Neural progenitor cell (in vitro differentiated cells): ENCODE results near the gene ASIC1. TPM values are rescaled to one million over a fixed set of nuclear protein-coding genes. Genes with fewer than 3 reads are reported as not detected.

Experiments
- DNase-seq: peaks from one replicate; pipeline ENCODE4 v3.0.0-alpha.2; 2016; ENCODE audit warnings: low spot score
- H2AFZ ChIP-seq: fragments of 200-600 bp; sonication (generic); replicated peaks from 2 replicates; pipeline ENCODE4 v1.6.1; 2016; ENCODE audit warnings: antibody characterized with exemption
- H3F3A ChIP-seq: fragments of 200-600 bp; sonication (generic); 2 replicates; pipeline ENCODE4 v1.6.1; 2016; ENCODE audit warnings: antibody characterized with exemption, low read depth
- H3K27ac ChIP-seq: fragments of 200-600 bp; sonication (generic); 2 replicates; pipeline ENCODE4 v1.5.1; 2016; ENCODE audit warnings: mild to moderate bottlenecking
- H3K27me3 ChIP-seq: fragments of 200-600 bp; sonication (generic); 2 replicates; pipeline ENCODE4 v1.6.1; 2016; ENCODE audit warnings: mild to moderate bottlenecking, moderate library complexity
- H3K36me3 ChIP-seq: fragments of 200-600 bp; sonication (generic); 2 replicates; pipeline ENCODE4 v1.5.1; 2016
- H3K4me1 ChIP-seq: fragments of 200-600 bp; sonication (generic); 2 replicates; pipeline ENCODE4 v1.6.1; 2016; ENCODE audit warnings: mixed run types
- H3K4me2 ChIP-seq: fragments of 200-600 bp; sonication (generic); 2 replicates; pipeline ENCODE4 v1.6.1; 2016
- H3K4me3 ChIP-seq: fragments of 200-600 bp; sonication (generic); 2 replicates; pipeline ENCODE4 v1.5.1; 2016
- H3K79me2 ChIP-seq: fragments of 200-600 bp; sonication (generic); 2 replicates; pipeline ENCODE4 v1.6.1; 2016; ENCODE audit warnings: low read depth
- H3K9ac ChIP-seq: fragments of 200-600 bp; sonication (generic); 2 replicates; pipeline ENCODE4 v1.6.1; 2016
- H3K9me3 ChIP-seq: fragments of 200-600 bp; sonication (generic); 2 replicates; pipeline ENCODE4 v1.5.1; 2016; ENCODE audit warnings: low read depth
- H4K20me1 ChIP-seq: fragments of 200-600 bp; sonication (generic); 2 replicates; pipeline ENCODE4 v1.6.1; 2016; ENCODE audit warnings: low read depth
- H3K27ac Mint-ChIP-seq: 3 replicates; pipeline ENCODE4 v1.8.0; 2021; ENCODE audit warnings: mixed read lengths
- H3K27me3 Mint-ChIP-seq: 2 replicates; pipeline ENCODE4 v1.8.0; 2022; ENCODE audit warnings: low read depth, mild to moderate bottlenecking, inconsistent platforms, moderate library complexity, mixed read lengths; ENCODE audit not compliant: insufficient read depth
- H3K36me3 Mint-ChIP-seq: 3 replicates; pipeline ENCODE4 v1.8.0; 2021; ENCODE audit warnings: mixed read lengths
- H3K4me1 Mint-ChIP-seq: 3 replicates; pipeline ENCODE4 v1.8.0; 2021; ENCODE audit warnings: mixed read lengths
- H3K4me3 Mint-ChIP-seq: 3 replicates; pipeline ENCODE4 v1.8.0; 2021; ENCODE audit warnings: mild to moderate bottlenecking, moderate library complexity, mixed read lengths
- H3K9me3 Mint-ChIP-seq: 3 replicates; pipeline ENCODE4 v1.8.0; 2020; ENCODE audit warnings: mixed read lengths
- EZH2 ChIP-seq: fragments of 200-600 bp; sonication (generic); IDR thresholded peaks from 2 replicates; pipeline ENCODE4 v1.6.1; 2017; ENCODE audit warnings: antibody characterized with exemption, mild to moderate bottlenecking, moderate library complexity
- EZH2phosphoT487 ChIP-seq: fragments of 200-600 bp; sonication (generic); IDR thresholded peaks from 2 replicates; pipeline ENCODE4 v1.6.1; 2017; ENCODE audit warnings: antibody characterized with exemption
- total RNA-seq: library from RNA; depleted of rRNA; stranded (reverse); fragments of >200 nt; gene quantifications from 2 replicates; pipeline ENCODE4 v1.2.3, GENCODE V29; 2015; ENCODE audit warnings: low replicate concordance
- TF ChIP-seq, protein P1 (sequence below): fragments of 200-600 bp; sonication (generic); IDR thresholded peaks from 2 replicates; pipeline ENCODE4 v1.5.1; 2017; ENCODE audit warnings: antibody characterized with exemption, mild to moderate bottlenecking

Gene ASIC1
- total RNA-seq, 1 donor from 2014 or later = 2.5 TPM

- Histone ChIP-seq H3K36me3 (no peaks in the 10 kb centered on the region), H3F3A (no peaks in the 10 kb centered on the region), H3K9me3 (no peaks in the 10 kb centered on the region), H3K27ac (no peak overlapping the region), H3K27me3 (no peaks in the 10 kb centered on the region), H3K4me2 (no peak overlapping the region), H3K4me1 (peaks cover 3% of the 10 kb centered on the region), H3K9ac (no peak overlapping the region), H3K4me3 (no peak overlapping the region), H3K79me2 (no peaks in the 10 kb centered on the region), H2AFZ (no peak overlapping the region), H4K20me1 (no peaks in the 10 kb centered on the region)
- Mint-ChIP-seq H3K9me3 (no peaks in the 10 kb centered on the region), H3K4me3 (no peak overlapping the region), H3K27me3 (peaks cover 15% of the 10 kb centered on the region), H3K4me1 (peaks cover 23% of the 10 kb centered on the region), H3K36me3 (no peaks in the 10 kb centered on the region), H3K27ac (peak overlapping the region; percentile 39)
- no peak for DNase-seq
- TF ChIP-seq, protein P1, sequence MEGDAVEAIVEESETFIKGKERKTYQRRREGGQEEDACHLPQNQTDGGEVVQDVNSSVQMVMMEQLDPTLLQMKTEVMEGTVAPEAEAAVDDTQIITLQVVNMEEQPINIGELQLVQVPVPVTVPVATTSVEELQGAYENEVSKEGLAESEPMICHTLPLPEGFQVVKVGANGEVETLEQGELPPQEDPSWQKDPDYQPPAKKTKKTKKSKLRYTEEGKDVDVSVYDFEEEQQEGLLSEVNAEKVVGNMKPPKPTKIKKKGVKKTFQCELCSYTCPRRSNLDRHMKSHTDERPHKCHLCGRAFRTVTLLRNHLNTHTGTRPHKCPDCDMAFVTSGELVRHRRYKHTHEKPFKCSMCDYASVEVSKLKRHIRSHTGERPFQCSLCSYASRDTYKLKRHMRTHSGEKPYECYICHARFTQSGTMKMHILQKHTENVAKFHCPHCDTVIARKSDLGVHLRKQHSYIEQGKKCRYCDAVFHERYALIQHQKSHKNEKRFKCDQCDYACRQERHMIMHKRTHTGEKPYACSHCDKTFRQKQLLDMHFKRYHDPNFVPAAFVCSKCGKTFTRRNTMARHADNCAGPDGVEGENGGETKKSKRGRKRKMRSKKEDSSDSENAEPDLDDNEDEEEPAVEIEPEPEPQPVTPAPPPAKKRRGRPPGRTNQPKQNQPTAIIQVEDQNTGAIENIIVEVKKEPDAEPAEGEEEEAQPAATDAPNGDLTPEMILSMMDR = no peak
- TF ChIP-seq EZH2phosphoT487 (no peak), EZH2 (no peak)
These were observed 16.1 kb upstream of the ASIC1 start for GRCh38 chr12:50041062-50041860.

DNA sequence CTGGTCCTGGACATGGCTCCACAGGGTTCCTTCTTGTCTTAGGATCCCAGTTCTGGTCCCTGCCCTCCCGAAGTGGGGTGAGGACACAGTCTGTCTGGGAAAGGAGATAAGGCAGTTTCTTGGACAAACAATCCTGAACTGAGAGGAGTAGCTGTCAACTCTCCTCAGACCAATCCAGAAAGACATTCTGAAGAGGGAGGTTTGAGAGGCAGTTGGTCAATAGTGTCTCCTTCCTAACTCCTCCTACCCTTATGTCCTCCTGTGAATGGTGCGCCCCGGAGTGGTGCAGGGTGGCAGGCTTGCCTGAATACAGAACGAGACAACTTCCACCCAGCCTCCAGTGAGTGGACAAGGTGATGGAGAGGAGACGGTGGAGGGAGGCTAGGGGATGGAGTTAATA, 15.4 kb upstream of the ASIC1 start:
- Mint-ChIP-seq H3K27me3 (peaks cover 15% of the 10 kb centered on the region), H3K27ac (no peak overlapping the region), H3K4me1 (peaks cover 23% of the 10 kb centered on the region), H3K4me3 (no peak overlapping the region), H3K9me3 (no peaks in the 10 kb centered on the region), H3K36me3 (no peaks in the 10 kb centered on the region)
- Histone ChIP-seq H3K79me2 (no peaks in the 10 kb centered on the region), H3K4me1 (peaks cover 3% of the 10 kb centered on the region), H3K9ac (no peak overlapping the region), H3K9me3 (no peaks in the 10 kb centered on the region), H3F3A (no peaks in the 10 kb centered on the region), H3K27me3 (no peaks in the 10 kb centered on the region), H3K4me3 (no peak overlapping the region), H3K4me2 (no peak overlapping the region), H2AFZ (no peak overlapping the region), H3K27ac (no peak overlapping the region), H4K20me1 (no peaks in the 10 kb centered on the region), H3K36me3 (no peaks in the 10 kb centered on the region)
- DNase-seq = no peak
- TF ChIP-seq, protein P1 = no peak
- TF ChIP-seq EZH2phosphoT487 (no peak), EZH2 (no peak)

GRCh38 chr12:50042693-50043092, 14.7 kb upstream of the ASIC1 start:
- H3K4me1 ChIP-seq = peaks cover 3% of the 10 kb centered on the region
- H3K27me3 ChIP-seq = no peaks in the 10 kb centered on the region
- H3K9ac ChIP-seq = no peak overlapping the region
- H3K36me3 ChIP-seq = no peaks in the 10 kb centered on the region
- H2AFZ ChIP-seq = no peak overlapping the region
- H3K9me3 ChIP-seq = no peaks in the 10 kb centered on the region
- no peak for DNase-seq
- Mint-ChIP-seq H3K4me1 (peaks cover 23% of the 10 kb centered on the region), H3K36me3 (no peaks in the 10 kb centered on the region), H3K27me3 (peaks cover 15% of the 10 kb centered on the region), H3K9me3 (no peaks in the 10 kb centered on the region), H3K27ac (no peak overlapping the region), H3K4me3 (no peak overlapping the region)
- no peak overlapping the region for H3K27ac ChIP-seq
- H3K4me3 ChIP-seq = no peak overlapping the region
- H3K4me2 ChIP-seq = no peak overlapping the region
- no peaks in the 10 kb centered on the region for H3F3A ChIP-seq
- TF ChIP-seq EZH2 (no peak), EZH2phosphoT487 (no peak)
- TF ChIP-seq, protein P1 = no peak
- H4K20me1 ChIP-seq = no peaks in the 10 kb centered on the region
- no peaks in the 10 kb centered on the region for H3K79me2 ChIP-seq
